HepG2 (cell line): Measurements from ENCODE around the gene PLPP3. TPM values are rescaled to one million over a fixed set of nuclear protein-coding genes. Genes with fewer than 3 reads are reported as not detected.

ENCODE experiments used
- ATAC-seq: fragments of 200-7000 bp; cut with Tn5 transposase; 3 replicates; pipeline ENCODE4 v1.9.1; 2020; ENCODE audit warnings: mild to moderate bottlenecking, moderate library complexity
- BruUV-seq: library from RNA; stranded (reverse); fragments of 400-500 nt; replicated peaks from 2 replicates; lab custom pipeline; 2021; lab: Mats Ljungman, UMichigan
- CTCF ChIA-PET: fragments of 300-600 bp; formaldehyde crosslinking; extraction: SDS; loops from one replicate; lab custom pipeline; 2021; ENCODE audit warnings: low total read pairs, inconsistent platforms, low intra/inter-chr PET ratio; lab: Yijun Ruan, JAX
- POLR2A ChIA-PET: fragments of 350-600 bp; sonication (Branson Sonifier 250); formaldehyde crosslinking; loops from one replicate; lab custom pipeline; 2020; ENCODE audit warnings: antibody characterized with exemption, inconsistent platforms; lab: Yijun Ruan, JAX
- DNase-seq: peaks from one replicate; pipeline ENCODE4 v3.0.0-alpha.2; 2015; ENCODE audit warnings: low spot score
- FAIRE-seq: peaks from 3 replicates; lab custom pipeline; 2011; peaks lifted over from hg19 to GRCh38; lab: Jason Lieb, UNC
- H2AFZ ChIP-seq: one replicate; pipeline ENCODE4 v1.6.1; 2011; ENCODE audit warnings: low read length, inconsistent platforms
- H3K27ac ChIP-seq: fragments of 300-600 bp; 3 replicates; pipeline ENCODE4 v1.8.0; 2011; ENCODE audit warnings: mixed run types, mild to moderate bottlenecking, mixed read lengths, low read length, inconsistent platforms; ENCODE audit not compliant: insufficient read depth; ENCODE audit errors: extremely low read length
- H3K27me3 ChIP-seq, 2 experiments: fragments of 200-600 bp in 1 of 2; 2 replicates in 1 of 2; 3 replicates in 1 of 2; pipeline versions ENCODE4 v1.6.0 to v1.8.0; 2011; ENCODE audit warnings: low read length in 2 of 2, mild to moderate bottlenecking in 2 of 2, moderate library complexity in 2 of 2, inconsistent platforms in 1 of 2; ENCODE audit not compliant: insufficient read depth in 2 of 2, control insufficient read depth in 1 of 2
- H3K36me3 ChIP-seq, 2 experiments: fragments of 200-600 bp in 1 of 2; replicated peaks in 1 of 2; 2 replicates in 1 of 2; 3 replicates in 1 of 2; pipeline versions ENCODE4 v1.5.1 to v1.8.0; 2011; ENCODE audit warnings: low read length in 2 of 2, inconsistent platforms in 1 of 2; ENCODE audit not compliant: insufficient read depth in 2 of 2, control insufficient read depth in 1 of 2
- H3K4me1 ChIP-seq: 2 replicates; pipeline ENCODE4 v1.5.1; 2012; ENCODE audit warnings: low read length, inconsistent platforms; ENCODE audit not compliant: insufficient read depth
- H3K4me2 ChIP-seq: 2 replicates; pipeline ENCODE4 v1.6.0; 2011; ENCODE audit warnings: low read depth, low read length, inconsistent platforms
- H3K4me3 ChIP-seq, 3 experiments: fragments of 200-600 bp in 1 of 3; sonication (generic), shearing (Covaris generic) in 1 of 3; replicated peaks in 1 of 3; 2 replicates each; pipeline ENCODE4 v1.5.1; 2011 to 2016; ENCODE audit warnings: low read length in 3 of 3, inconsistent platforms in 2 of 3, low read depth in 2 of 3, mild to moderate bottlenecking in 2 of 3, control low read depth in 1 of 3, mixed read lengths in 1 of 3; ENCODE audit not compliant: insufficient read depth in 1 of 3
- H3K79me2 ChIP-seq: one replicate; pipeline ENCODE4 v1.6.1; 2011; ENCODE audit warnings: low read length, inconsistent platforms; ENCODE audit not compliant: insufficient read depth
- H3K9ac ChIP-seq: 2 replicates; pipeline ENCODE4 v1.6.0; 2011; ENCODE audit warnings: mild to moderate bottlenecking, low read depth, low read length, inconsistent platforms; ENCODE audit not compliant: insufficient read depth
- H3K9me3 ChIP-seq: 2 replicates; pipeline ENCODE4 v1.5.1; 2012; ENCODE audit warnings: mild to moderate bottlenecking, low read length
- H4K20me1 ChIP-seq: 2 replicates; pipeline ENCODE4 v1.6.0; 2011; ENCODE audit warnings: inconsistent platforms, mild to moderate bottlenecking, low read length, moderate library complexity; ENCODE audit not compliant: insufficient read depth
- GPN1 ChIP-seq: sonication (generic); formaldehyde crosslinking; IDR thresholded peaks from 2 replicates; pipeline ENCODE4 v1.5.1; 2020; ENCODE audit warnings: missing genetic modification reagents, borderline replicate concordance
- ZNF549 ChIP-seq: sonication (generic); formaldehyde crosslinking; IDR thresholded peaks from 2 replicates; pipeline ENCODE4 v1.5.0; 2020; ENCODE audit warnings: missing genetic modification reagents
- ZNF629 ChIP-seq: sonication (generic); formaldehyde crosslinking; conservative IDR thresholded peaks from 2 replicates; pipeline ENCODE4 v1.5.0; 2020; ENCODE audit warnings: missing genetic modification reagents
- ZNF747 ChIP-seq: sonication (generic); formaldehyde crosslinking; IDR thresholded peaks from 2 replicates; pipeline ENCODE4 v1.8.1; 2023; ENCODE audit warnings: missing genetic modification reagents, mild to moderate bottlenecking, borderline replicate concordance
- WGBS: methylation state at CpG from one replicate; pipeline ENCODE4 v1.1.6; 2017; ENCODE audit warnings: low lambda C conversion rate; 5-methylcytosine and 5-hydroxymethylcytosine counted together
- in situ Hi-C: cut with HindIII; loops from 2 replicates; pipeline ENCODE4 v1.10.0; 2017; ENCODE audit warnings: low pct_unique_long_range_greater_than_20kb; ENCODE audit not compliant: extremely low pct_ligation_motif_present
- intact Hi-C: fragments of 100-400 bp; cut with micrococcal nuclease; formaldehyde crosslinking; loops from one replicate; pipeline ENCODE4 v1.10.0; 2022; ENCODE audit not compliant: unreplicated experiment
- polyA plus RNA-seq, 8 experiments: library from polyadenylated mRNA; depleted of rRNA in 3 of 8; stranded (reverse) in 7 of 8; unstranded in 1 of 8; fragments of >200 nt; fragmentation: Illumina TruSeq in 4 of 8; extraction: Trizol in 4 of 8; gene quantifications; 2 replicates each; pipeline versions ENCODE4 v1.2.1 to v1.2.3, GENCODE V29; 2011 to 2016; ENCODE audit warnings: low read depth in 4 of 8, missing spikeins in 1 of 8, mixed read lengths in 1 of 8; ENCODE audit not compliant: insufficient read depth in 1 of 8
- total RNA-seq, 5 experiments: library from RNA; depleted of rRNA; stranded (reverse); fragments of >200 nt; fragmentation: Illumina TruSeq; extraction: Trizol; gene quantifications; 2 replicates each; pipeline ENCODE4 v1.2.3, GENCODE V29; 2016; ENCODE audit warnings: low read depth in 1 of 5
- TF ChIP-seq, protein P1 (sequence below): sonication (generic); formaldehyde crosslinking; IDR thresholded peaks from 2 replicates; pipeline ENCODE4 v1.4.0; 2020; ENCODE audit warnings: missing genetic modification reagents

Gene PLPP3
- total and polyA plus RNA-seq, 2 of the 13 experiments (the other 11 are each of a cell fraction or from before 2014, with no cell fraction given), result 49.7 to 65.8 TPM

GRCh38 chr1:56520016-56520601 lies 59.3 kb downstream of the PLPP3 start (continued):
- TF ChIP-seq, protein P1, sequence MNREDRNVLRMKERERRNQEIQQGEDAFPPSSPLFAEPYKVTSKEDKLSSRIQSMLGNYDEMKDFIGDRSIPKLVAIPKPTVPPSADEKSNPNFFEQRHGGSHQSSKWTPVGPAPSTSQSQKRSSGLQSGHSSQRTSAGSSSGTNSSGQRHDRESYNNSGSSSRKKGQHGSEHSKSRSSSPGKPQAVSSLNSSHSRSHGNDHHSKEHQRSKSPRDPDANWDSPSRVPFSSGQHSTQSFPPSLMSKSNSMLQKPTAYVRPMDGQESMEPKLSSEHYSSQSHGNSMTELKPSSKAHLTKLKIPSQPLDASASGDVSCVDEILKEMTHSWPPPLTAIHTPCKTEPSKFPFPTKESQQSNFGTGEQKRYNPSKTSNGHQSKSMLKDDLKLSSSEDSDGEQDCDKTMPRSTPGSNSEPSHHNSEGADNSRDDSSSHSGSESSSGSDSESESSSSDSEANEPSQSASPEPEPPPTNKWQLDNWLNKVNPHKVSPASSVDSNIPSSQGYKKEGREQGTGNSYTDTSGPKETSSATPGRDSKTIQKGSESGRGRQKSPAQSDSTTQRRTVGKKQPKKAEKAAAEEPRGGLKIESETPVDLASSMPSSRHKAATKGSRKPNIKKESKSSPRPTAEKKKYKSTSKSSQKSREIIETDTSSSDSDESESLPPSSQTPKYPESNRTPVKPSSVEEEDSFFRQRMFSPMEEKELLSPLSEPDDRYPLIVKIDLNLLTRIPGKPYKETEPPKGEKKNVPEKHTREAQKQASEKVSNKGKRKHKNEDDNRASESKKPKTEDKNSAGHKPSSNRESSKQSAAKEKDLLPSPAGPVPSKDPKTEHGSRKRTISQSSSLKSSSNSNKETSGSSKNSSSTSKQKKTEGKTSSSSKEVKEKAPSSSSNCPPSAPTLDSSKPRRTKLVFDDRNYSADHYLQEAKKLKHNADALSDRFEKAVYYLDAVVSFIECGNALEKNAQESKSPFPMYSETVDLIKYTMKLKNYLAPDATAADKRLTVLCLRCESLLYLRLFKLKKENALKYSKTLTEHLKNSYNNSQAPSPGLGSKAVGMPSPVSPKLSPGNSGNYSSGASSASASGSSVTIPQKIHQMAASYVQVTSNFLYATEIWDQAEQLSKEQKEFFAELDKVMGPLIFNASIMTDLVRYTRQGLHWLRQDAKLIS (CRISPR knock-in tag), result no peak

DNA sequence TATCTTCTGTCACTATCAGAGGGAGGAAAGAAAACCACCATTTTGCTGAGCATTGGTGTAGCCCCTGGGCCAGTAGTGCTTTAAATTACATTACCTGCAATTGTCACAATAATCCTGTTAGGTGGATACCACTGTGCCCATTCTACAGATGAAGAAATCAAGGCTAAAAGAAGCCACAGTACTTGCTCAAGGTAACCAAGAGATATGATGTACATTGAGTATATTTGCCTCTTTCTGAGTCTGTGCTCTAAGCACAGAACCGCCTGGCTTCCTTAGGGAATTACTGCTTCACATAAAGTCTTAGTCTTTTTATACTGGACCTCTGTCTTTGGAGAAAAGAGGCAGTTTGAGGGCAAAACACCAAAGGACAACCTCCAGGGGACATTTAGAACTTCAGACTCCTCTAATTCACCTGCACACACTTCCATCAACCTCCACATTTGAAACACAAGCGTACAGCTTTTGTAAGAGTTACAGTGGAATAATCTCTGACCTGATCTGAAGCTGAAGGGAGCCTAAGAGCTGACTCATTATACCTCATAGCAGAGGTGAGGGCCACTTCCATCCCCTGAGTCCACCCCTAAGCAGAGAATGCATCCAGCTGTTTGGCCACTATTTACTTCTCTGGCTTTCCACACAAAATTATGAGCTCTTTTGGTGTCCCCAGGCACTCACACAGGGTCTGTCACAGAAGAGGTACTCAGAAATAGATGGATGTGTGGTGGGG lies 61.8 kb downstream of the PLPP3 start:
- TF ChIP-seq ZNF549 (CRISPR knock-in tag), result no peak
- peak; percentile 88 for TF ChIP-seq ZNF629 (CRISPR knock-in tag)
- no peak for TF ChIP-seq GPN1 (CRISPR knock-in tag)
- 0 out of 2 replicates have a peak, but pooled peaks have one; percentile 33 for TF ChIP-seq ZNF747
- FAIRE-seq (no peak), ATAC-seq (no peak), DNase-seq (no peak)
- no peak overlapping the region for H3K4me2 ChIP-seq
- peaks cover 7% of the 10 kb centered on the region; the same call in 1 of the 2 replicates for H3K4me1 ChIP-seq
- BruUV-seq, result TSS peak; percentile 7
- H3K4me3 ChIP-seq, result no peak overlapping the region
- H3K27me3 ChIP-seq, result no peaks in the 10 kb centered on the region
- H3K36me3 ChIP-seq, result peaks cover 29 to 83% of the 10 kb centered on the region in 2 experiments
- H3K9me3 ChIP-seq, result no peaks in the 10 kb centered on the region
- in situ Hi-C loops (no loop called here), intact Hi-C loops (no loop called here)
- no peaks in the 10 kb centered on the region for H4K20me1 ChIP-seq
- H3K9ac ChIP-seq, result no peak overlapping the region
- no peak overlapping the region for H3K27ac ChIP-seq
- ChIA-PET CTCF (no interaction called here), POLR2A (no interaction called here)
- no peak overlapping the region for H2AFZ ChIP-seq
- peaks cover 14% of the 10 kb centered on the region for H3K79me2 ChIP-seq
- WGBS, result 100% methylated on average over 2 of the region's 2 CpGs
